Duodenal mucosa (tissue), 2 donors: ENCODE measurements around the gene TNS3.
A peak's percentile ranks its signal among the peaks of the same experiment; 100 is the strongest.
"Not testable (repeated sequence)": the region's sequence is repeated elsewhere in the genome, so short reads cannot be mapped to it uniquely, and the experiment has no call there.

Source experiments
- H3K27ac ChIP-seq: one replicate; pipeline ENCODE4 v1.7.0; 2013; ENCODE audit warnings: low read depth, low read length
- H3K27me3 ChIP-seq, 2 donors: one replicate each; pipeline ENCODE4 v1.7.0; 2013; ENCODE audit warnings: low read length in 2 of 2, control low read depth in 1 of 2; ENCODE audit not compliant: insufficient read depth in 2 of 2, control insufficient read depth in 1 of 2
- H3K36me3 ChIP-seq, 2 donors: one replicate each; pipeline ENCODE4 v1.7.0; 2013; ENCODE audit warnings: low read length in 2 of 2, control low read depth in 1 of 2; ENCODE audit not compliant: insufficient read depth in 2 of 2, control insufficient read depth in 1 of 2
- H3K4me1 ChIP-seq, 2 donors: one replicate each; pipeline ENCODE4 v1.7.0; 2013; ENCODE audit warnings: low read length in 2 of 2, control low read depth in 1 of 2; ENCODE audit not compliant: insufficient read depth in 2 of 2, control insufficient read depth in 1 of 2
- H3K4me3 ChIP-seq, 2 donors: one replicate each; pipeline ENCODE4 v1.7.0; 2013; ENCODE audit warnings: low read length in 2 of 2, low read depth in 1 of 2
- H3K9ac ChIP-seq, 2 donors: one replicate each; pipeline ENCODE4 v1.7.0; 2013; ENCODE audit warnings: low read length in 2 of 2, low read depth in 1 of 2
- H3K9me3 ChIP-seq, 2 donors: one replicate each; pipeline ENCODE4 v1.7.0; 2013; ENCODE audit warnings: low read length in 2 of 2, control low read depth in 1 of 2; ENCODE audit not compliant: control insufficient read depth in 1 of 2

TNS3 gene

DNA sequence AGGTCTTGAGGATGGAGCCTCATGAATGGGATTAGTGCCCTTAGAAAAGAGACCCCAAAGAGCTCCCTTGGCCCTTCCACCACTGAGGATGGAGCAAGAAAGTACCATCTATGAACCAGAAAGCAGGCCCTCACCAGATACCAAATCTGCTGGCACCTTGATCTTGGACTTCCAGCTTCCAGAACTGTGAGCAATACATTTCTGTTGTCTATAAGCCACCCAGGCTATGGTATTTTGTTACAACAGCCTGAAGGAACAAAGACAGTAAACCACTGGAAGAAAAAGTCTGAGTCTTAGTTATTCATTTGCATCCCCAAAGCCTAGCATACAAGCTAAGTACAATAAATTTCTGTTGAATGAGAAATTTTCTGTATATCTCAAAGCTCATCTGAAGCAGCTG is 37.9 kb upstream of the TNS3 start:
- Histone ChIP-seq H3K4me3 (no peak overlapping the region), H3K4me1 (peaks cover 0 to 11% of the 10 kb centered on the region in 2 donors), H3K9ac (no peak overlapping the region), H3K36me3 (no peaks in the 10 kb centered on the region), H3K27ac (no peak overlapping the region), H3K27me3 (no peaks in the 10 kb centered on the region), H3K9me3 (no peaks in the 10 kb centered on the region)

DNA sequence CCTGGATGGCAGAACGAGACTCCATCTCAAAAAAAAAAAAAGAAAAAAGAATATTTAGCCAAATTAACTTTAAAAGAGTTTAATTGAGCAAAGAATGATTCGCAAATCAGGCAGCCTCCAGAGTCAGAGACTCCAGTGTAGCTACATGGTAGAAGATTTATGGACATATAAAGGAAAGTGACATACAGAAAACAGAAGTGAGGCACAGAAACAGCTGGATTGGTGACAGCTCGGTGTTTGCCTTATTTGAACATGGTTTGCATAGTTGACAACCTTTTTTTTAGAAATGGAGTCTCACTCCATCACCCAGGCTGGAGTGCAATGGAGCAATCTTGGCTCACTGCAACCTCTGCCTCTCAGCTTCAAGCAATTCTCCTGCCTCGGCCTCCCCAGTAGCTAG is 35.2 kb upstream of the TNS3 start:
- Histone ChIP-seq H3K27me3 (no peaks in the 10 kb centered on the region), H3K9ac (no peak overlapping the region), H3K27ac (no peak overlapping the region), H3K4me3 (no peak overlapping the region), H3K9me3 (no peaks in the 10 kb centered on the region), H3K36me3 (no peaks in the 10 kb centered on the region), H3K4me1 (peaks cover 0 to 7% of the 10 kb centered on the region in 2 donors)

DNA sequence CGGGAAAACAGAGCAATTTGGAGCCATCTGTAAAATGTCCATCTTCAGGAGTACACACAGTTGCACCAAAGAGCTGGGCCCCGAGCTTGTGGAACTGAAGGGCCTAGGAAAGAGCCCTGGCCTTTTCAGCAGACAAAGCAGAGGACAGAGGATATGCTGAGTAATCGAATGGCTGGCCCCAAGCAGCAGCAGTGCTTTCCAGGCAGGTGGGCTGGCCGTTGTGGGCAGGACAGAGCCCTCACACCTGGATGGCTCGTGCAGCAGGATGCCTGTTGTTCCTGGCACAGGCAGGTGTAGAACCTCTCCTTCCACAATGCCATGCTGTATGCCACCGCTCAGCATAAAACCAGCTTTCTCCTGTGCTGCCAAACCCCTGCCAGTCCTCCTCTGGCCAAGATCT is 32.5 kb upstream of the TNS3 start:
- no peaks in the 10 kb centered on the region for H3K36me3 ChIP-seq
- no peaks in the 10 kb centered on the region for H3K9me3 ChIP-seq
- no peak overlapping the region for H3K9ac ChIP-seq
- peaks cover 10 to 14% of the 10 kb centered on the region in 2 donors for H3K4me1 ChIP-seq
- H3K27me3 ChIP-seq: no peaks in the 10 kb centered on the region
- no peak overlapping the region for H3K4me3 ChIP-seq
- H3K27ac ChIP-seq: no peak overlapping the region

DNA sequence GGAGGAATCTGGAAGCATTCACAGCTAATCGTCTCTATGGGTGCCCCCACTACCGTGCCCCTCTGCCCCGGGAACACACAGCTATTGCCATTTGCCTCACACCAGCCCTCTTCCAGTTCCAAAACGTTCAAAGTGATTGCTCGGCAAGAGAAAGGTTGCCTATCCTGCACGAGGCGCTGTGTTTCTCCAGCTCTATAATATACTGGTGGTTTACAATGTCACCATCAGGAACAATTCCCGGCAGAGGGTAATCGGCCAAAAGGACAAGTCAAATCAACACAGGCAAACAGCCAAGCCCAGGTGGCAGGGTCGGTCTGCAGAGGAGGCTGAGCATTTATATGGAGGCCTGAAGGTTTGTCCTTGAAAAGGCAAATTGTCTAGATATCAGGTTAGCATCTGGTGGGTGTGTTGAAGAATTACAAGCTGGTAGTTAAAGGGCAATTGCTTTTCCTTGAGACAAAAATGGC is 29.2 kb upstream of the TNS3 start:
- peaks cover 10 to 14% of the 10 kb centered on the region in 2 donors for H3K4me1 ChIP-seq
- no peaks in the 10 kb centered on the region for H3K9me3 ChIP-seq
- H3K9ac ChIP-seq: no peak overlapping the region
- no peaks in the 10 kb centered on the region for H3K27me3 ChIP-seq
- no peak overlapping the region for H3K27ac ChIP-seq
- H3K36me3 ChIP-seq: no peaks in the 10 kb centered on the region
- H3K4me3 ChIP-seq: no peak overlapping the region

DNA sequence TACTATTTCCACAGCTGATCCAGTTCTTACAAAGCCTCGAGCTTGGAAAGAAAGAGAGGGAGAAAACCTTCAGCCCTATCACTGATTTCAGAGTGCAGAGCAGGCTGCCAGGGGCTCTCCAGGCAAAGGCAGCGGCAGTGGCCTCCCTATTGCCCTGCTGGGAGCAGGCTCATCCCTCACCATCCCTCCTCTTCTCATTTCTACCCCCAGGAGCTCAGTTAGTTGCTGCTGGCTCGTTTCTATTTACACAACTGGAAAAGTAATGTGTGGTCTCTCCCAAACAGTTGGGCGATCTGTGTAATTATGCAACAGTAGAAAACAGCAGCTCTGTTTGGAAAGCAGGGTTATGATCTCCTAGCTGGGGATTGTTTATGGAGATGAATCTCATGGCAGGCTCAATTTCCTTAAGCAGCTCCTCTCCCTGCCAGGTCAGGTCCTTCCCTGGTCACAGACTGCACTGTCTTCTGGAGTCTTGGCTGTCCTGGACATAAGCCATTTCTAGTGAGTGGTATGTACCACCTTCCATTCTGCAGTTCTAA is 28.7 kb upstream of the TNS3 start:
- Histone ChIP-seq H3K9me3 (no peaks in the 10 kb centered on the region), H3K9ac (no peak overlapping the region), H3K27ac (peak overlapping the region; percentile 6), H3K27me3 (no peaks in the 10 kb centered on the region), H3K4me3 (no peak overlapping the region), H3K36me3 (no peaks in the 10 kb centered on the region), H3K4me1 (peaks cover 13 to 14% of the 10 kb centered on the region in 2 donors)

DNA sequence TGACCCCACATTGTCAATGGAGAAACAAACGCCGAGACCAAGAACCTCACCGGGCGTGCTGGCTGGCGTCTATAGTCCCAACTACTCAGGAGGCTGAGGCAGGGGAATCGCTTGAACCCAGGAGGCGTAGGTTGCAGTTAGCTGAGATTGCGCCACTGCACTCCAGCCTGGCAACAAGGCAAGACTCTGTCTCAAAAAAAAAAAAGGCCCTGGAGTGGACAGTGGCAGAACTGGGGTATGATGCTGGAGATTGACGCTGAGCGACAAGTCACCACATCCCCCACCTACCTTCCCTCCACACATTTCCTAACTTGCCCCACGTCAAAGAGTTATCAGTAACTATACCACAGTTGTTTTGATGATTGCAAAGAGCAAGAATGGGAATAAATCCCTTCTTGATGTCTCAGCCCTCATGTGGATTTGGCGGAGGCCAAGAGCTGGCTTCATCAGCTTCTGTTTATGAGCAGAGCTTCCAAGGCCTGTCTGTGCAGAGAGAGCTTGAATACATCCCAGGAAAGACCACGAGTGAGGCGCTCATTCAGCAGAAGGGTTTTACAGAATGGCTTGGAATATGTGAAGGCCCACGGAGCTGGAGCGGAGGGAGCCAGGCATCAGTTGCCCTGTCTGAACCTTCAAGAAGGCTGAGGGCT is 28.0 kb upstream of the TNS3 start:
- Histone ChIP-seq H3K36me3 (no peaks in the 10 kb centered on the region), H3K27me3 (no peaks in the 10 kb centered on the region), H3K4me3 (no peak overlapping the region), H3K4me1 (peaks cover 17 to 19% of the 10 kb centered on the region in 2 donors), H3K27ac (peak overlapping the region; percentile 6), H3K9ac (no peak overlapping the region), H3K9me3 (no peaks in the 10 kb centered on the region)

DNA sequence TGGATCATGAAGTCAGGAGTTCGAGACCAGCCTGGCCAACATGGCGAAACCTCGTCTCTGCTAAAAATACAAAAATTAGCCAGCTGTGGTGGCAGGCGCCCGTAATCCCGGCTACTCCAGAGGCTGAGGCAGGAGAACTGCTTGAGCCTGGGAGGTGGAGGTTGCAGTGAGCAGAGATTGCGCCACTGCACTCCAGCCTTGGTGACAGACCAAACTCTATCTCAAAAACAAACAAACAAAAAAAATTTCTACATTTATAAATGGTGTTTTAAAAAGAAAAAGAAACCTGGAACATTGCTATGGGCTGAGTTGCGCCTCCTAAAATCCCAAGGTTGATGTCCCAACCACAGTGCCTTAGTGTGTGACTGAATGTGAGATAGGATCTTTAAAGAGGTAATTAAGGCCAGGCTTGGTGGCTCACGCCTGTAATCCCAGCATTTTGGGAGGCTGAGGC is 24.7 kb upstream of the TNS3 start:
- H3K9ac ChIP-seq, H3K36me3 ChIP-seq, H3K27ac ChIP-seq, H3K4me3 ChIP-seq, H3K9me3 ChIP-seq, H3K27me3 ChIP-seq: not testable (repeated sequence)
- peaks cover 28 to 33% of the 10 kb centered on the region in 2 donors for H3K4me1 ChIP-seq

DNA sequence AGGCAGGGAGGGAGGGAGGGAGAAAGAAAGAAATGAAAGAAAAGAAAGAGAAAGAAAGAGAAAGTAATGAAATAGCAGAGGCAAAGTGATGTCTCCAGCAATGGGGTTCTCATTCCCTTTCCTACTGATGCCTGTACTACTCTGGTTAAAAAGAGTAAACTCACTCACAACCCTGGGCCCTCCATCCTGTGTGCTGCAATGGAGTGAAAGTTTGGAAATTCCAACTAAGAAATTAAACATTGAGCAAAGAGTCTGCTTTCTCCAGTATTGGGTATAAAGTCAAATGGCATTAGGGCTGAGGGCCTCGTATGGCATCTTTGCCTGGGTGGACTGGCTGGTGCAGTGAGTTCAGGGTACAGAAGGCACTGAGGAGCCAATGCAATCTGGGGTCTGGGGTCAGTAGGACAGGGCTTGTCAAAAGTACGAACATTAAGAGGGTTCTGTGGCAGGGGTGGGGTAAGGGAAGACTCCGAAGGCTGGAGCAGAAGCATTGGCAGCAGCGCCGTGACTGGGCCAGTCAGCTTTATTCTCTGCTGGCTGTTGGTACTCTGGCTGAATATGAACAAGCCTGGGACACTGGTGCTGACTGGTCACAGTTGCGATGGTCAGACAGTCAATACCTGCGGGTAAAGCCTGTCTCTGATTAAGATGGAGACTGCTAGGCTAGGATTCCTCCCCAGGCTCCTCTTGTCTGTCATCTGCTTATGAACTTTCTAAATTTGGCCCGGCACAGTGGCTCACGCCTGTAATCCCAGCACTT is 24.1 kb upstream of the TNS3 start:
- Histone ChIP-seq H3K36me3 (no peaks in the 10 kb centered on the region), H3K9ac (no peak overlapping the region), H3K4me1 (peaks cover 33 to 37% of the 10 kb centered on the region in 2 donors), H3K9me3 (no peaks in the 10 kb centered on the region), H3K27ac (no peak overlapping the region), H3K4me3 (no peak overlapping the region), H3K27me3 (no peaks in the 10 kb centered on the region)

DNA sequence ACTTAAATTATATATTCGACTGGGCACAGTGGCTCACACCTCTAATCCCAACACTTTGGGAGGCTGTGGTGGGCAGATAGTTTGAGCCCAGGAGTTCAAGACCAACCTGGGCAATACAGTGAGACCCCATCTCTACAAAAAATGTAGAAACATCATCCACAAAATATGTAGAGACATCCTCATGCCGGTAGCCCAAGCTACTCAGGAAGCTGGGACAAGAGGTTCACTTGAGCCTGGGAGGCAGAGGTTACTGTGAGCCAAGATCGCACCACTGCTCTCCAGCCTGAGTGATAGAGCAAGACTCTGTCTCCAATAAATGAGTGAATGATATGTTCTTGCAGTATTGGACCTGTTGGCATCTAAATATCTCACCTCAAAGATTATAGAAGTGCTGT is 22.6 kb upstream of the TNS3 start:
- H3K36me3 ChIP-seq: no peaks in the 10 kb centered on the region
- H3K9ac ChIP-seq: no peak overlapping the region
- no peak overlapping the region for H3K27ac ChIP-seq
- H3K4me3 ChIP-seq: no peak overlapping the region
- H3K27me3 ChIP-seq: no peaks in the 10 kb centered on the region
- peaks cover 31 to 32% of the 10 kb centered on the region in 2 donors for H3K4me1 ChIP-seq
- no peaks in the 10 kb centered on the region for H3K9me3 ChIP-seq

DNA sequence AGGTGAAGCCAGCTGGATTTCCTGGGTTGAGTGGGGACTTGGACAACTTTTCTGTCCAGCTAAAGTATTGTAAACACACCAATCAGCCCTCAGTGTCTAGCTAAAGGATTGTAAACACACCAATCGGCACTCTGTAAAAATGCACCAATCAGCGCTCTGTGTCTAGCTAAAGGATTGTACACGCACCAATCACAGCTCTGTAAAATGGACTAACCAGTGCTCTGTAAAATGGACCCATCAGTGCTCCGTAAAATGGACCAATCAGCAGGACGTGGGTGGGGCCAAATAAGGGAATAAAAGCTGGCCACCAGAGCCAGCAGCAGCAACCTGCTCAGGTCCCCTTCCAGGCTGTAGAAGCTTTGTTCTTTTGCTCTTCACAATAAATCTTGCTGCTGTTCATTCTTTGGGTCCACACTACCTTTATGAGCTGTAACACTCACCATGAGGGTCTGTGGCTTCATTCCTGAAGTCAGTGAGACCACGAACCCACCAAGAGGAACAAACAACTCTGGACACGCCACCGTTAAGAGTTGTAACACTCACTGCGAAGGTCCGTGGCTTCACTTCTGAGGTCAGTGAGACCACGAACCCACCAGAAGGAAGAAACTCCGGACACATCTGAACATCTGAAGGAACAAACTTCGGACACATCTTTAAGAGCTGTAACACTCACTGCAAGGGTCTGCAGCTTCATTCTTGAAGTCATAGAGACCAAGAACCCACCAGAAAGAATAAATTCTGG is 21.8 kb upstream of the TNS3 start:
- H3K9me3 ChIP-seq, H3K27me3 ChIP-seq, H3K27ac ChIP-seq, H3K4me3 ChIP-seq, H3K36me3 ChIP-seq, H3K9ac ChIP-seq: not testable (repeated sequence)
- peaks cover 31 to 32% of the 10 kb centered on the region in 2 donors for H3K4me1 ChIP-seq
